ENCODE data around the gene ZNF598.

DNA sequence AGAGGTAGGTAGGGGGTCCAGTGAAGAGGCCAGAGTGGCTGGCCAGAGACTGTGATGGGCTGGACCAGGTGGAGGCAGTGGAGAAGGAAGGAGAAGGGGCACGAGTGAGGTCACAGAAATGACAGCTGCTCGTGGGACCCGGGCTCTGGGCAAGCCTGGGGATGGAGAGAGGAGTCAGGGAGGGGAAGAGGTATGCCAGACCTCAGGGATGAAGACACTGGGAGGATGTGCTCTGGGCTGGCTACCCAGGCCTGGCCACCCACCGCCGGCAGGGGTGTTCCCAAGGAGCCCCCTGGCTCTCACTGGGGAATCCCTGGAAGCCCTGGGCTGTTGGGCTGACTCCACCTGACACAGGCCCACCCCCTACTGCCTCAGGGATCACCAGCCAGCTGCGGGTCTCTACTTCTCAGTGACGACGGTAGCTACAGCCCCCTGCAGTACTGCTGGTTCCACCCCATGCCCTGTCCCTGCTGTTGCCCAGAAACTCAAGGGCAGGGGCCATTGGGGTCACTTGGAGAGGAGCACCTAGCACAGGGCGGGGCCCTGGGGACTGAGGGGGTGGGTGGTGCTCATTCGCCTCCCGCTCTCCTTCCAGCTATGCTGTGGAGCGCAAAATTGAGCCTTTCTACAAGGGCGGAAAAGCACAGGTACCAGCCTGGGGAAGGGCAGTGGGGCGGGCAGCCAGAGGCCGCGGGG lies 36.0 kb downstream of the ZNF598 start:
- TF ChIP-seq, protein P1, sequence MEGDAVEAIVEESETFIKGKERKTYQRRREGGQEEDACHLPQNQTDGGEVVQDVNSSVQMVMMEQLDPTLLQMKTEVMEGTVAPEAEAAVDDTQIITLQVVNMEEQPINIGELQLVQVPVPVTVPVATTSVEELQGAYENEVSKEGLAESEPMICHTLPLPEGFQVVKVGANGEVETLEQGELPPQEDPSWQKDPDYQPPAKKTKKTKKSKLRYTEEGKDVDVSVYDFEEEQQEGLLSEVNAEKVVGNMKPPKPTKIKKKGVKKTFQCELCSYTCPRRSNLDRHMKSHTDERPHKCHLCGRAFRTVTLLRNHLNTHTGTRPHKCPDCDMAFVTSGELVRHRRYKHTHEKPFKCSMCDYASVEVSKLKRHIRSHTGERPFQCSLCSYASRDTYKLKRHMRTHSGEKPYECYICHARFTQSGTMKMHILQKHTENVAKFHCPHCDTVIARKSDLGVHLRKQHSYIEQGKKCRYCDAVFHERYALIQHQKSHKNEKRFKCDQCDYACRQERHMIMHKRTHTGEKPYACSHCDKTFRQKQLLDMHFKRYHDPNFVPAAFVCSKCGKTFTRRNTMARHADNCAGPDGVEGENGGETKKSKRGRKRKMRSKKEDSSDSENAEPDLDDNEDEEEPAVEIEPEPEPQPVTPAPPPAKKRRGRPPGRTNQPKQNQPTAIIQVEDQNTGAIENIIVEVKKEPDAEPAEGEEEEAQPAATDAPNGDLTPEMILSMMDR (IDR thresholded peaks at IDR 0.05): no peak
- no peak for TF ChIP-seq ZFX (IDR thresholded peaks at IDR 0.05; ENCODE audit: borderline replicate concordance)

Measured in 22Rv1 (cell line).